NCI-H2196 treated with DMSO at 0.1 percent for 48 hours (cell line): ENCODE measurements around the gene SLC13A3.

ENCODE experiments used
- DNase-seq: peaks from one replicate; lab custom pipeline; 2025; ENCODE audit not compliant: unreplicated experiment; lab: John Stamatoyannopoulos, UW

Gene SLC13A3

DNA sequence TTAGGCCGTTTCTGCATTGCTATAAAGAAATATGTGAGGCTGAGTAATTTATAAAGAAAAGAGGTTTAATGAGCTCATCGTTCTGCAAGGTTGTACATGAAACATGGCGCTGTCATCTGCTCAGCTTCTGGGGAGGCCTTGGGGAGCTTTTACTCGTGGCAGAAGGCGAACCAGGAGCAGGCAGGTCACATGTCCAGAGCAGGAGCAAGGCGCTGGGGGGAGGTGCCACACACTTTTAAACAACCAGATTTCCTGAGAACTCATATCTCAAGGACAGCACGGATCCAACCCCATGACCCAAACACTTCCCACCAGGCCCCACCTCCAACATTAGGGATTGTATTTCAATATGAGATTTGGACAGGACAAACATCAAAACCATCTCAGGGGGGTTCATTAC is 6.4 kb upstream of the SLC13A3 start:
- DNase-seq: no peak

DNA sequence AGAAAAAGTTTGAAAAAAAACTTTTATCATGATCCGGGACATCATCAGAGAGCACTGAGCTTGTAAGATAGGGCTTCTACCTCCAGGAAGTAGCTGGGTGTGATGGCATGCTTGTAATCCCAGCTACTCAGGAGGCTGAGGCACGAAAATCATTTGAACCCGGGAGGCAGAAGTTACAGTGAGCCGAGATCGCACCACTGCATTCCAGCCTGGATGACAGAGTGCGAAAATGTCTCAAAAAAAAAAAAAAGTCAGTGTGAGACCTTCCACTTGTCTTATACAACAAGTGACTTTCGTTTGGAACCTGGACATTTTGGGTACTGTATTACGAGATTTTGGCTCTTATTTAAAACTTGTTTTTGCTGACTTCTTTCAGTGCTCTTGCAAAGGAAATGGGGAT is 5.9 kb upstream of the SLC13A3 start:
- DNase-seq: no peak

DNA sequence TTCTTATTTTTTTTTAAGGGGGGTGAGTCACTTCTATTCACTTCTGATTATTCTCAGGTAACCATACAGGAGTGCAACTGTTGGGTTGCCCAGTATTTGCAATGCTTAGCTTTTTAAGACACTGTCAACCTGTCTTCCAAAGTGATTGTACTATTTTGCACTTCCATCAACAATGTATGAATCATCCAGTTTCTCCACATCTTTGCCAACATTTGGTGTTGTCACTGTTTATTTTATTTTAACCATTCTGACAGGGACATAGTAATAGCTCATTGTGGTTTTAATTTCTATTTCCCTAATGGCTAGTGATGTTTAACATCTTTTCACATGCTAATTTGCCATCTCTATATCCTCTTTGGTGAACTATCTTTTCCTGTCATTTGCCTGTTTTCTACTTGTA is 1.4 kb upstream of the SLC13A3 start:
- DNase-seq: no peak

DNA sequence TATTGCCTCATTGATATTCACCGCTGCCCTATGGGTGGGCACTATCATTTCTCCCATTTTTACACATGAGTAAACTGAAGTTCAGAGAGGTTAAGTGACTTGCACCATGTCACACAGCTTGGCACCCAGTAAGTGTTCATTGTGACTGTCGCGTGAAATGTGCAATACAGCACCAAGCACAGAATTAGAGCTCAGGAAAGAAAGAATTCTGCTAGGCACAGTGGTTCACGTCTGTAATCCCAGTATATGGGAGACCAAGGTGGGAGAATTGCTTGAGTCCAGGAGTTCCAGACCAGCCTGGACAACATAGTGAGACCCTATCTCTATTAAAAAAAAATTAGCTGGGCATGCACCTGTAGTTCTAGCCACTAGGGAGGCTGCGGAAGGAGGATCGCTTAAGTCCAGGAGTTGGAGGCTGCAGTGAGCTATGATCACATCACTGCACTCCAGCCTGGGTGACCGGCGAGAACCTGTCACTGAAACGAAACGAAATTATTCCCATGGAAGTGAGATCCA is 626 bp downstream of the SLC13A3 start:
- DNase-seq: no peak

DNA sequence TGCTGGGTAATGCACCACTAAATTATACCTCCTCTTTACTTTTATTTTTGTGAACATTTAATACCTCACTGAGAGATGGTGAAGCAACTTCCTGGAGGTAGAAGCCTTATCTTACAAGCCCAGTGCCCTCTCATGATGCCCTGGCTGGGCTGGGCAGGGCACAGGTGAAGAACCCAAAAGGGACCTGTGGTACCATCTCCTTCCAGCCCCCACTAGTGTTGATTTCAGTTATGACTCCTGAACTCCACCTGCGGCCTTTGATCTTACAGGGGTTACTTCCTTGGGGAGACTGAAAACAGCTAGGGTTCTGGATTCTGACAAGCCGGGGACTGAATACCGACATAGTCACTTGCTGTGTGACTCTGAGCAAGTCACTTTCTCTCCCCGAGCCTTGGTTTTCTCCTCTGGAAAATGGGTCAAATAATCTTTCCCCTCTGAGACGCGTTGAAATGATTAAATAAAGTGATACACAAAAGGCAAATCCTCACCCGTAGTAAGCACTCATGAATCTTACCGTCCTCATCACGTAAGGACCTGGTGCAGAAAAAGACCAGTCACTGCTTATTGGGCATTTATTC is 1.2 kb downstream of the SLC13A3 start:
- no peak for DNase-seq

DNA sequence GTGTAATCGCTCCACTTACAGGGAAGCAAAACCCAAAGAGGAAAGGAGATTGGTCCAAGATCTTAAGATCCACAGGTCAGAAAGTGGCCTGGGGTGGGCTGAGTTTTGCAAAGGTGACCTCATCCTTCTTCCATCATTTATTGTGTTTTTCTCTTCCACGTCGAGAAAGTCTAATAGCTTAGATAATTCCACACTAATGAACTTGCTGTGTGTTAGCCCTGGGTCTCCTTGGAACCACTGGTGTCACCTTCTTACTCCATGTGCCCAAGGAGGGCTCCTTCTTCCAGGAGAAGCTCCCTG is 1.7 kb downstream of the SLC13A3 start:
- no peak for DNase-seq

DNA sequence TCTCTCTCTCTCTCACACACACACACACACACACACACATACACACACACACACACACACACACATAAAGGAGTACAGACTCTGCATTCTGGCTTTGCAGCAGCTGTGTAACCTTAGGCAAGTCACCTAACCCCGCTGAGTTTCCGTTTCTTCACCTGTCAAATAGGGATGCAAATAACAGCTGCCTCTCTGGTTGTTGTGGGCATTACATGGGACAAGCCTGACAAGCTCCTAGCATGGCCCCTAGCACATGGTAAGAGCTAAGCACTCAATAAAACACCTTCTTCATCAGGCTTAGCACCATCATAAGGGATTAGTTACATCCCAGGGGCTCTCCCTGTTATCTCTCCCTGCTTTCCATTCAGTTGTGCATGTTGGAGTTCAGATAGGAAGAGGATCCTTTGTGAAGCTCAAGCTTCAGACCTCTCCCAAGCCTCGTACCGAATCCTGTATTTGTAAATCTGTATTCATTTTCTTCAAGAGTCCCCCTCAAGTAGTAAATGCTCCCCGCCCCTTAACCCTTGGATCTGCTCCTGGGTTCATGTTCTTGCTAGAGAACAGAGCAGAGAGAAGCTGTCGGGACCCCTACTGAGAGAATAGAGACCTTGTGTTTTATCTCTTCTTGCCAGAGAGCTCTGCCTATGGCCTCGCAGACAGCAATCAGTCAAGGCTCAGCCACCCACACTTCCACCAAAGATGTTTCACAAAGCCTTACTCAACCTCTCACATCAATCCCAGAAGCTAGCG is 2.2 kb downstream of the SLC13A3 start:
- DNase-seq: no peak

DNA sequence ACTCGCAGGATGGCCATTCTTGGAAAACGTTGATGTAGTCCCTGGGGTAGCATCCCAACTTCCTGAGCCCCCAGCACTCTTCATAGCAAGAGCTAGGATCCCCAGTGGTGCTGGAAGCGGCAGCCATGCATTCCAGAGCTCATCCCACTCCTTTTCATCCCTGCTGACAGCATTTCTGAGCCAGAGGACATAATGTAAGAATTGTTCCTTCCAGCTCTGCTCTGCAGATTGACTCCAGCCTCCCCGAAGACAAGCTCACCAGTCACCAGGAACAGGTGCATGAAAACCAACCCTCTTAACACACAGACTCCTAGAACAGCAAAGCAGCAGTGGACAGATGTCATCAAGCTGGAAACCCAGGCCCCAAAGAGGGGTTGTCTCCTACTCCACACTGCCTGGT is 3.8 kb downstream of the SLC13A3 start:
- DNase-seq: no peak

DNA sequence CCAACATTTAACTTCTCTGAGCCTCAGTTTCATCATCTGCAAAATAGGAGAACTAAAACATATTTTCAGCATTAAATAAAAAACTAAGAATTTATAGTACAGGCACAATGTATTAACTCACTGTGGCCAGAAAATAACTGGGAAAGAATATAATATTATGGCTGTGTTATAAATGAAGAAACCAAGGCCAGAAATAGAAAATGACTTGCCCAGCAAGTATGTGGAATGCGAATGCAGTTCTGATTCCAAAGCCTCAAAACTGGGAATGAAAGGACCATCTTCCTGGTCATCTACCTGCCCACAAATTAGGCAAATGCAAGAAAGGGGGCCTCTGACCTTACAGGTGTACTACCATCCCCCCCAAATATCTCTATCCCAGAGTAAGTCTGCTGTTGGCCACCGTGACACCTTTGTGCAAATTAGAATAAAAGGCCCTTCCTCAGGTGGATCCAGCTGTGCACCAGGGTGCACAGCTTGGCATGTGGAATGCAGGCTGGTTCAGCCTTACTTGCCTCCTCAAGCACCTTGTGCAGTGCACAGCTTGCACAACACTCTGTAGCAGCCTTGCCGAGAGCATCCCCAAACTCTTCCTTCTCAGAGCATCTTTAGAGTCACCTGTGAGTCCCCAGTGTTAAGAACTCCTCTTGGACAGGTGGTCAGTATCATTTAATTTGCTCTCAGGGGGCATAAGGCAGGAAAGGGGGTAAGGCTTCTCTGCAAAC is 4.4 kb downstream of the SLC13A3 start:
- no peak for DNase-seq

DNA sequence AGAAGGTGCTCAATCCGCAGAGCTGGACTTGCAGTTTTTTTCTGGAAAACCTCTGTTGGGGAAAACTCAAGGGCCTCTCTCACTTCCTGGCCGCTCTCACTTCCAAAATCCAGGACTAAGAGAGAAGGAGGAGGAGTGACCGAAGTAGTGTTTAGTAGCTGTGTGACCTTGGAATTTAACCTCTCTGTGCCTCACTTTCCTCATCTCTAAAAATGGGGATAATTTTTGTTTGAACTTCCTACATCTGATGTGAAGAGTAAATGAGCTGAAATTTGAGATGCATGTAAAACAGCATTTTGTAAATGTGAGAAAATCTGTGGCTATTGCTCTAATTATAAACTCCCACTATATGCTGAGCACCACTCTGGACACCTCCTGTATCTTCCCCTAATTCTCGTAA is 5.1 kb downstream of the SLC13A3 start:
- DNase-seq: no peak

DNA sequence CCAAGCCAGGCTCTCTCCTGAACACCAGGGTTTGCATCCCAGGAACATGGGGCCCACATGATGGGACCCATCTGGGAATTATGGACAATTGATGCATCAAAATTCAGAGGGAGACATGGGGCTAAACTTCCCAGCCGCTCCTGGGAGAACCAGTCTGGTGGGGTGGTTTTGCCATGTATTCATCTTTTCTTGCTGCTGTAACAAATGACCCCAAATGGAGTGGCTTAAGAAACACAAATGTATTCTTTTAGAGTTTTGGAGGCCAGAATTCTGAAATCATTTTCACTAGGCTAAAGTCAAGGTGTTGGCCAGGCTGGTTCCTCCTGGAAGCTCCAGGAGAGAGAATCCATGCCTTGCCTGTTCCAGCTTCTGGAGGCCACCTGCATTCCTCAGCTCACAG is 6.5 kb downstream of the SLC13A3 start:
- DNase-seq: no peak

DNA sequence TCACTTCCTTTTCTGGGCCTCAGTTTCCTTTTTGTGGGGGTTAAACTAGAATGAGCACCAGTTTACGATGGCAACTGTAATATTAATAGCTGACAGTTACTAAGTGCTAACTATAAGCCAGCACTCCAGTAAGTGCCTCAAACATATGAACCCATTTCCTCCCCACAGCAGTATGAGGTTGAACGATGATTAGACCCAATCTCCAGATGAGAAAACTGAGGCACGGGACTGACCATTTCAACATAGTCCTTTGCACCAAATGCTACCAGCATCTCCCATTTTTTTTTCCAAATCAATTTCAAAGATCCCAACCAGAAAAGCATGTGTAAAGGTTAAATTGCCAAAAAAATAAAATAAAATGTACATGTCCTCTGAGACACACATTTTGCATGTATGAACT is 7.1 kb downstream of the SLC13A3 start:
- no peak for DNase-seq

DNA sequence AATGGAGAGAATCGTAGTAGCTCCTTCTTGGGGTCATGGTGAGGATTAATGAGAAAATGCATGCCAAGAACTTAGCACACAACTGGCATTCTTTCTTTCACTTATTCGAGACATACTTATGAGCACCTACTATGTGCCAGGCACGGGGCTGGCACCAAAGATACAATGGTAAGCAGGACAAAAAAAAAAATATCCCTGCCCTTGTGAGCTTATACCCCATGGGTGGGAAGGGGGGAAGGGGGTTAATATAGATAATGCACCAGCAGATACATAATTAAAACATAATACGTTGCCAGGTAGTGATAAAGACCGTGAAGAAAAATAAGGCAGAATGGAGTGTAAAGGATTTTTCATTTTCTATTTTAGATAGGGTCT is 8.3 kb downstream of the SLC13A3 start:
- no peak for DNase-seq

DNA sequence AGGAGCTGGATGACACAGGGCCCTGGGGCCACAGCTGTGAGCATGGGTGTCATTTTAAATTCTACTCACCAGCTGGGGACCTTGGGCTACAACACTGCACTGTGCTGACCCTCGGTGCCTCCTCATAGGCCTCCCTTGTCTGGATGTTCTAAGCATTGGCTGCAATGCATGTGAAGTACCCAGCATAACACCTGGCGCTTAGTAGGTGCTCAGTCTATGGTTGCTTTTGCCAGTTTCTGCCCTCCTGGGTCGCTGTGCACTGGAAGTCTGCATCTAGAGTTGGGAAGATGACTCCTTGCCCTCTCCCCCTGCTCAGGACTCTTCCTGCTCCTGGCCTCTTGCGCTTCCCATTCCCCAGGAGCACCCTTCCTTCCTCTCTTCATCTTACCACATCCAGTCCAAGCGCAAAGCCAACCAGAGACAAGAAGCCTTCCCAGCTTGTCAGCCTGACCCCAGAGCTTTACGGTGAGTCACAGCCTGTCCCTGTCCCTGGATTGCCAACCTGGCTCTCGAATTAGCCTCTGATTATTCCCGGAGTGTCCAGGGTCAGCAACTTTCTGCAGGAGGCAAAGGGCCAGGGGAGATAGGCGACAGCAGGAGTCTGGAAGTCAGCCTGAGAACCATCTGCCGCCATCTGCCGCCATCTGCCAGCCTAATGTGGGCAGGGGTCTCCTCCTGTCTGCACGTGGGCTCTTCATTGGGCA is 8.8 kb downstream of the SLC13A3 start:
- DNase-seq: no peak

DNA sequence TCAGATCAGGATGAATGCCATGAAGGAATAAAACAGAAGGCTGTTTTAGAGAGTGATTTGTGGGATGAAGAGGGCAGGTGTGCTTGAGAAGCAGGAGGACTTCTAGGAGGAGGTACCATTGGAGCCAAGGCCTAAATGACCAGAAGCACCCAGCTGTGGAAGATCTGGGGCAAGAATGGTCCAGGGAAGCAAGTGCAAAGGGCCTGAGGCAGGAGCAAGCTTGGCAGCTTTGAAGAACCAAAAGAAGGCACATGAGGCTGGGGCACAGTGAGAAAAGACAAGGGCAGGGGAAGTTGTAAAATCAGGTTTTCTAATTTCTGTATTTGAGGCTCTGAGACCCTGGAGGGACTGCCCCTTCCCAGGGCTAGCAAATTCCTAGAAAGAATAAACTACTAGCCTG is 9.8 kb downstream of the SLC13A3 start:
- DNase-seq: no peak

DNA sequence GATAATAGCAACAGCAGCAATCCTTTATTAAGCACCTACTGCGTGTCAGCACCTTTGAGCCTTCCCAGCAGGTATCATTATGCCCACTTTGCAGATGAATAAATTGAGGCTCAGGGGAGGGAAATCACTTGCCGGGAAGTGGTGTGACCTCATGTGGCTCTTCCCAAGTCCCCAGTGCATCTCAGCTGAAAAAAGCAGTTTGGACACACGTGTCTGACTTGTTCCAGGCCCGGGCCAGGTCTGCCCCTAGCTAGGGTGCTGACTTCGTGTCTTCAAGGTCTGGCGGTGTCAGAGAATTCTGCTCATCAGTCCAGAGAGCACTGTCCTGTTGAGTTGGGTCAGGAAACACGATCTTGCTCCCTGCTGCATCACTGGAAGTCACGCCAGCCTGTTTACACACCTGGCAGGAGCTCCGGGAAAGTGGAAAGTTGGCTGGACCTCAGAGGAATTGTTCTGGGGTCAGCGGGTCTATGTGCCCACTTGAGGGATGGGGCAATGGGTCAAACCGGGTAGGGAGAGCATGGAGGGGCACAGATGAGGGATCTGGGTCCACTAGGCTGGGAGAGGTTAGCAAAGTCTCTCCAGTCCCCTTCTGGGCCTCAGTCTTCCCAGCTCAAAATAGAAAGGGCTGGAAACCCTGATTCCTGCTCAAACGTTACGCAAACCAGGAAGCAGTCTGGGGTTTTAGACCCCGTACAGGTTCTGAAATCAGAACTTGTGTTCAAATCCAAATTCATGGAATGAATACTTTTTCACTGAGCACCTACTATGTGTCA is 10.5 kb downstream of the SLC13A3 start:
- DNase-seq: peak; percentile 72

DNA sequence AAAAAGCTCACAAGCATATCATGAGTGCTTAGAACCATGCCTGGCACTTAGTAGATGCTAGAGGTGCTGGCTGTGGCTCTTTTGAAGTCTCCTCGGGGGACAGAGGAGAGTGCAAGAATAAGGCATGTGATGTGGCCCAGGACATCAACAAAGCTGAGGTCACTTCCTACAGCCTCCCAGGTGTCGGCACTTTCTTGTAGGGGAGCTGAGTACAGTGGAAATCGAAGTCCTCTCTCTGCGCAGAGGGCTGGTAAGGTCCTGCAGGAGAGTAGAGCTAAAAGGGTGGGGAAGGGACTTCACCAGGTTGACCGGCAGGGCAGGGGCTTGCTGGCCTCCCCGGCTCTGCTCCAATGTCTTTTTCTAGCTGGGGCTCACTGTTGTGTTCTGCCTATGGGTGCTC is 11.2 kb downstream of the SLC13A3 start:
- DNase-seq: no peak

DNA sequence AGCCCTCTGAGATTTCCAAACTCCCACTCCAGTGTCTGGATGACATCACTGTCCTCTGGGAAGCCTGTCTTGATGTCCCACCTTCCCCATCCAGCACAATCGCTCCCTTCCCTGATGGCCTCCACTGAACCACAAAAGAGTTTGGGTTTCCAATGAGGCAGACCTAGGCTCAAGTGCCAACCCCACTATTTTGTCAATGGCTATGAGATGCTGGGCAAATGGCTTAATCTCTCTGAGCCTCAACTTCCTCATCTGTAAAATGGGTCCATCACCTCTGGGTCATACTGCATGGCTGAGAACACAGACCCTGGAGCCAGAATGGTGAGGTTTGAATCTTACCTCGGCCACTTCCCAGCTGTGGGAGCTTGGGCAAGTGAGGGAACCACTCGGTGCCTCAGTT is 11.7 kb downstream of the SLC13A3 start:
- DNase-seq: no peak

DNA sequence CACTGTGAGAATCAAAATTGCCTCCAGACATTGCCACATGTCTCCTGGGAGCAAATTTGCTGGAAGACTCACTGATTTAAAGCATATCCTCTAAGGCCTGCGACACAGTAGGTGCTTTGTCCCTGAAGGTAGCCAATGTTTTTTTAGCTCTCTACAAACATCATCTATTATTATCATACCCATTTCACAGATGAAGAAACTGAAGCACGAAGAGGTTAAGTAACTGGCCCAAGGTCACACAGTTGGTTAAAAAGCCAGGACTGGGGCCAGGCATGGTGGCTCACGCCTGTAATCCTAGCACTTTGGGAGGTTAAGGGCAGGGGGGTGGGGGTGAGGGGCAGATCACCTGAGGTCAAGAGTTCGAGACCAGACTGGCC is 12.4 kb downstream of the SLC13A3 start:
- DNase-seq: no peak

DNA sequence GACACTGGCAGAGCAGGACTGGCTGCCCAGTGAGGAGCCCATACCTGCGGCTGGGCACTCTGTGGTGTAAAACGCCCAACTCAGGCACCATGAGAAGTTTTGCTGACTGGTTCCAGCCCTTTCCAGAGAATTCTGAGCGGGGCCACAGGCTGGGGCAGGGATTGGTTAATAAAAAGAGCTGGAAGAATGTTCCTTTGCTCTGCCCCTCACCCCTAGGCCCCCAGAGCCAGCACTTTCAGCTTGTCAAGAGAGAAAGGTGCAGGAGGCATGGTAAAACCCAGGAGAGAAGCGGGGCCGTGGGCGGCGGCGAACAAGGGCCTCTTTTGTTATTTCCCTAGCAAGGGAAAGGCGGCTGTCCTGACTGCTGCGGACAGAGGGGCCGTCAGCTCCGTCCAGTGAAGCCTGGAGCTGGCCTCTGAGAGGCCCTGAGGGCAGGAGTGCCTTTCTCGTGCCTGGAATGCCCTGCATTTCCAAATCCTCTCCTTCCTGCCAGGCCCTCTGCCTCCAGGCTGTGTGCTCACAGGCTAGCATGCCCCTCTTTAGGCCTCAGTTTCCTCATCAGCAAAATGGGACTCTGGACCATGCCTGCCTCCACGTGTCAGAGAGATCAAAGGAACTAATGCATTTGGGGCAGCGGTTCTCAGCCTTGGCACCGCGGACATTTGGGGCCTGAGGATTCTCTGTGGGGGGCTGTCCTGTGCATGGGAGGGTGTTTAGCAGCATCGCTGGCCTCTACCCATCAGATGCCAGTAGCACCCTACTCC is 12.9 kb downstream of the SLC13A3 start:
- DNase-seq: no peak
